Glutamatergic neuron (in vitro differentiated cells): ENCODE data around the gene POLN. TPM values are rescaled to one million over a fixed set of nuclear protein-coding genes. Genes with fewer than 3 reads are reported as not detected.
A peak's percentile ranks its signal among the peaks of the same experiment; 100 is the strongest.

Source experiments
- DNase-seq: peaks from one replicate; pipeline ENCODE4 v3.0.0; 2022
- H3K27ac Mint-ChIP-seq: one replicate; pipeline ENCODE4 v1.8.0; 2020; ENCODE audit warnings: mild to moderate bottlenecking, mixed read lengths, inconsistent platforms; ENCODE audit not compliant: unreplicated experiment
- H3K27me3 Mint-ChIP-seq: one replicate; pipeline ENCODE4 v1.8.0; 2020; ENCODE audit warnings: mild to moderate bottlenecking, moderate library complexity, mixed read lengths, inconsistent platforms; ENCODE audit not compliant: unreplicated experiment
- H3K36me3 Mint-ChIP-seq: one replicate; pipeline ENCODE4 v1.8.0; 2020; ENCODE audit warnings: mild to moderate bottlenecking, mixed read lengths, inconsistent platforms; ENCODE audit not compliant: unreplicated experiment
- H3K4me1 Mint-ChIP-seq: one replicate; pipeline ENCODE4 v1.8.0; 2020; ENCODE audit warnings: mild to moderate bottlenecking, low read depth, mixed read lengths, inconsistent platforms; ENCODE audit not compliant: unreplicated experiment
- H3K4me3 Mint-ChIP-seq: one replicate; pipeline ENCODE4 v1.8.0; 2020; ENCODE audit warnings: mild to moderate bottlenecking, mixed read lengths, inconsistent platforms; ENCODE audit not compliant: unreplicated experiment
- H3K9me3 Mint-ChIP-seq: one replicate; pipeline ENCODE4 v1.8.0; 2020; ENCODE audit warnings: mild to moderate bottlenecking, moderate library complexity, mixed read lengths, inconsistent platforms; ENCODE audit not compliant: unreplicated experiment
- total RNA-seq: library from RNA; stranded (reverse); fragmentation: NEBNext Ultra II Directional; extraction: Animal tissue kit (Norgen Biotek cat#: 25700); gene quantifications from one replicate; pipeline ENCODE4 v1.2.1, GENCODE V29; 2021; ENCODE audit not compliant: unreplicated experiment
- TF ChIP-seq, protein P1 (sequence below): fragments of 200-600 bp; sonication (generic); IDR thresholded peaks from one replicate; pipeline ENCODE4 v1.5.0; 2021; ENCODE audit not compliant: partially characterized antibody, unreplicated experiment

POLN gene
- total RNA-seq, 1 donor from 2014 or later, result 6.8 TPM

- no peaks in the 10 kb centered on the region for H3K36me3 Mint-ChIP-seq
- peaks cover 5% of the 10 kb centered on the region for H3K27me3 Mint-ChIP-seq
- DNase-seq, result no peak
- H3K9me3 Mint-ChIP-seq, result peaks cover 5% of the 10 kb centered on the region
- no peak overlapping the region for H3K27ac Mint-ChIP-seq
- TF ChIP-seq, protein P1, sequence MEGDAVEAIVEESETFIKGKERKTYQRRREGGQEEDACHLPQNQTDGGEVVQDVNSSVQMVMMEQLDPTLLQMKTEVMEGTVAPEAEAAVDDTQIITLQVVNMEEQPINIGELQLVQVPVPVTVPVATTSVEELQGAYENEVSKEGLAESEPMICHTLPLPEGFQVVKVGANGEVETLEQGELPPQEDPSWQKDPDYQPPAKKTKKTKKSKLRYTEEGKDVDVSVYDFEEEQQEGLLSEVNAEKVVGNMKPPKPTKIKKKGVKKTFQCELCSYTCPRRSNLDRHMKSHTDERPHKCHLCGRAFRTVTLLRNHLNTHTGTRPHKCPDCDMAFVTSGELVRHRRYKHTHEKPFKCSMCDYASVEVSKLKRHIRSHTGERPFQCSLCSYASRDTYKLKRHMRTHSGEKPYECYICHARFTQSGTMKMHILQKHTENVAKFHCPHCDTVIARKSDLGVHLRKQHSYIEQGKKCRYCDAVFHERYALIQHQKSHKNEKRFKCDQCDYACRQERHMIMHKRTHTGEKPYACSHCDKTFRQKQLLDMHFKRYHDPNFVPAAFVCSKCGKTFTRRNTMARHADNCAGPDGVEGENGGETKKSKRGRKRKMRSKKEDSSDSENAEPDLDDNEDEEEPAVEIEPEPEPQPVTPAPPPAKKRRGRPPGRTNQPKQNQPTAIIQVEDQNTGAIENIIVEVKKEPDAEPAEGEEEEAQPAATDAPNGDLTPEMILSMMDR, result no peak
- no peaks in the 10 kb centered on the region for H3K4me1 Mint-ChIP-seq
- H3K4me3 Mint-ChIP-seq, result no peak overlapping the region
These were observed 164.1 kb downstream of the POLN start for GRCh38 chr4:2077537-2078460.

- Mint-ChIP-seq H3K27ac (no peak overlapping the region), H3K4me3 (no peak overlapping the region), H3K36me3 (no peaks in the 10 kb centered on the region), H3K27me3 (peaks cover 5% of the 10 kb centered on the region), H3K9me3 (peaks cover 5% of the 10 kb centered on the region), H3K4me1 (no peaks in the 10 kb centered on the region)
- no peak for DNase-seq
- TF ChIP-seq, protein P1, result no peak
These were observed 164.9 kb downstream of the POLN start for GRCh38 chr4:2076908-2077536.

- Mint-ChIP-seq H3K27me3 (peaks cover 4% of the 10 kb centered on the region), H3K9me3 (peaks cover 5% of the 10 kb centered on the region), H3K36me3 (no peaks in the 10 kb centered on the region), H3K4me3 (no peak overlapping the region), H3K27ac (no peak overlapping the region), H3K4me1 (no peaks in the 10 kb centered on the region)
- DNase-seq, result peak; percentile 11
- TF ChIP-seq, protein P1, result no peak
These were observed 165.7 kb downstream of the POLN start for GRCh38 chr4:2075987-2076907.

- no peaks in the 10 kb centered on the region for H3K36me3 Mint-ChIP-seq
- TF ChIP-seq, protein P1, result no peak
- DNase-seq, result no peak
- no peaks in the 10 kb centered on the region for H3K4me1 Mint-ChIP-seq
- H3K4me3 Mint-ChIP-seq, result no peak overlapping the region
- H3K9me3 Mint-ChIP-seq, result peaks cover 7% of the 10 kb centered on the region
- peaks cover 6% of the 10 kb centered on the region for H3K27me3 Mint-ChIP-seq
- no peak overlapping the region for H3K27ac Mint-ChIP-seq
These were observed 166.5 kb downstream of the POLN start for GRCh38 chr4:2075171-2075986.
